OCI-LY7 (cell line): ENCODE data around the gene ZNF341.

Experiments used
- CTCF ChIP-seq: fragments of 200-600 bp; sonication (generic); conservative IDR thresholded peaks from 2 replicates; pipeline ENCODE4 v1.5.1; 2014; ENCODE audit warnings: mild to moderate bottlenecking, antibody characterized with exemption, low read length, moderate library complexity, mixed read lengths
- EZH2phosphoT487 ChIP-seq: fragments of 200-600 bp; sonication (generic); IDR thresholded peaks from 2 replicates; pipeline ENCODE4 v1.6.1; 2018; ENCODE audit warnings: low read depth, borderline replicate concordance, mild to moderate bottlenecking, mixed run types, antibody characterized with exemption, low read length, moderate library complexity, mixed read lengths

- no peak for TF ChIP-seq CTCF
- no peak for TF ChIP-seq EZH2phosphoT487
Measured at GRCh38 chr20:33686984-33687366, 44.8 kb upstream of the ZNF341 start.
